ENCODE data around the gene CHMP1B.

Gene CHMP1B

GRCh38 chr18:11830585-11830984 is 20.6 kb upstream of the CHMP1B start:
- no peak overlapping the region for H3K4me3 ChIP-seq (ENCODE audit: control insufficient read depth, low read depth, low read length)
- TF ChIP-seq CTCF (IDR thresholded peaks at IDR 0.05; ENCODE audit: control insufficient read depth, insufficient read depth, low read depth, low read length, missing control alignments), result no peak
- DNase-seq (ENCODE audit: low read depth), result no peak

GRCh38 chr18:11831921-11832320 is 19.3 kb upstream of the CHMP1B start:
- no peak for DNase-seq (ENCODE audit: low read depth)
- H3K4me3 ChIP-seq (ENCODE audit: control insufficient read depth, low read depth, low read length), result no peak overlapping the region
- no peak for TF ChIP-seq CTCF (IDR thresholded peaks at IDR 0.05; ENCODE audit: control insufficient read depth, insufficient read depth, low read depth, low read length, missing control alignments)

- DNase-seq (ENCODE audit: low read depth), result no peak
- no peak for TF ChIP-seq CTCF (IDR thresholded peaks at IDR 0.05; ENCODE audit: control insufficient read depth, insufficient read depth, low read depth, low read length, missing control alignments)
- H3K4me3 ChIP-seq (ENCODE audit: control insufficient read depth, low read depth, low read length), result no peak overlapping the region
Observed at GRCh38 chr18:11834772-11835171, 16.4 kb upstream of the CHMP1B start.

- DNase-seq (ENCODE audit: low read depth), result no peak
- no peak for TF ChIP-seq CTCF (IDR thresholded peaks at IDR 0.05; ENCODE audit: control insufficient read depth, insufficient read depth, low read depth, low read length, missing control alignments)
- H3K4me3 ChIP-seq (ENCODE audit: control insufficient read depth, low read depth, low read length), result no peak overlapping the region
Observed at GRCh38 chr18:11839556-11839955, 11.7 kb upstream of the CHMP1B start.

GRCh38 chr18:11840493-11840892 is 10.7 kb upstream of the CHMP1B start:
- no peak overlapping the region for H3K4me3 ChIP-seq (ENCODE audit: control insufficient read depth, low read depth, low read length)
- DNase-seq (ENCODE audit: low read depth), result no peak
- no peak for TF ChIP-seq CTCF (IDR thresholded peaks at IDR 0.05; ENCODE audit: control insufficient read depth, insufficient read depth, low read depth, low read length, missing control alignments)

- TF ChIP-seq CTCF (IDR thresholded peaks at IDR 0.05; ENCODE audit: control insufficient read depth, insufficient read depth, low read depth, low read length, missing control alignments), result no peak
- no peak for DNase-seq (ENCODE audit: low read depth)
- H3K4me3 ChIP-seq (ENCODE audit: control insufficient read depth, low read depth, low read length), result no peak overlapping the region
Observed at GRCh38 chr18:11842562-11842961, 8.7 kb upstream of the CHMP1B start.

- DNase-seq (ENCODE audit: low read depth), result no peak
- no peak for TF ChIP-seq CTCF (IDR thresholded peaks at IDR 0.05; ENCODE audit: control insufficient read depth, insufficient read depth, low read depth, low read length, missing control alignments)
- no peak overlapping the region for H3K4me3 ChIP-seq (ENCODE audit: control insufficient read depth, low read depth, low read length)
Observed at GRCh38 chr18:11844436-11844835, 6.8 kb upstream of the CHMP1B start.

Measured in AG09309 (cell line).